HK-2 (cell line): ENCODE results near the gene ARHGEF12.

Experiments
- DNase-seq: peaks from one replicate; pipeline ENCODE4 v3.0.0-alpha.2; 2018; ENCODE audit not compliant: unreplicated experiment

ARHGEF12 gene

GRCh38 chr11:120317689-120318480 lies 18.3 kb upstream of the ARHGEF12 start:
- DNase-seq: no peak

- DNase-seq: no peak
Measured at GRCh38 chr11:120318906-120319305, 17.3 kb upstream of the ARHGEF12 start.

GRCh38 chr11:120324932-120325810 lies 11.0 kb upstream of the ARHGEF12 start, which contains the start of gene TLCD5:
TLCD5 (plus strand) TSS chr11:120325299; CDS start chr11:120327442, 2,143 bp downstream.
- peak; percentile 63 for DNase-seq

GRCh38 chr11:120326228-120326627 lies 10.0 kb upstream of the ARHGEF12 start:
- no peak for DNase-seq

GRCh38 chr11:120326845-120327281 lies 9.3 kb upstream of the ARHGEF12 start:
- DNase-seq: no peak

GRCh38 chr11:120327311-120327710 lies 8.9 kb upstream of the ARHGEF12 start:
- DNase-seq: no peak

- no peak for DNase-seq
Measured at GRCh38 chr11:120329556-120329955, 6.7 kb upstream of the ARHGEF12 start.

- DNase-seq: no peak
Measured at GRCh38 chr11:120330045-120330444, 6.2 kb upstream of the ARHGEF12 start.

- no peak for DNase-seq
Measured at GRCh38 chr11:120331301-120331996, 4.8 kb upstream of the ARHGEF12 start.

- DNase-seq: no peak
Measured at GRCh38 chr11:120332822-120333716, 3.1 kb upstream of the ARHGEF12 start.

GRCh38 chr11:120333801-120334200 lies 2.4 kb upstream of the ARHGEF12 start:
- no peak for DNase-seq

GRCh38 chr11:120334332-120334731 lies 1.9 kb upstream of the ARHGEF12 start:
- no peak for DNase-seq

GRCh38 chr11:120334894-120335462 lies 1.2 kb upstream of the ARHGEF12 start:
- DNase-seq: peak; percentile 13

GRCh38 chr11:120335556-120335907 lies 681 bp upstream of the ARHGEF12 start:
- no peak for DNase-seq

- DNase-seq: peak; percentile 58
Measured at GRCh38 chr11:120336641-120337354, 585 bp downstream of the ARHGEF12 start.

GRCh38 chr11:120337355-120338106 lies 1.3 kb downstream of the ARHGEF12 start:
- no peak for DNase-seq

- no peak for DNase-seq
Measured at GRCh38 chr11:120338107-120338933, 2.1 kb downstream of the ARHGEF12 start.

GRCh38 chr11:120339394-120339890 lies 3.2 kb downstream of the ARHGEF12 start:
- no peak for DNase-seq
